Endometrial microvascular endothelial cells (primary cell): Measurements from ENCODE around the gene TMEFF1. TPM values are rescaled to one million over a fixed set of nuclear protein-coding genes. Genes with fewer than 3 reads are reported as not detected.

ENCODE experiments used
- in situ Hi-C: cut with HindIII; loops from 2 replicates; pipeline ENCODE4 v1.10.0; 2017; ENCODE audit warnings: low sequenced_read_pairs, low pct_unique_long_range_greater_than_20kb; ENCODE audit errors: inconsistent ontology term
- total RNA-seq: library from RNA; depleted of rRNA; stranded (reverse); fragments of >200 nt; gene quantifications from one replicate; pipeline ENCODE4 v1.2.3, GENCODE V29; 2015; ENCODE audit errors: inconsistent ontology term

The TMEFF1 gene
- total RNA-seq, 1 donor from 2014 or later = 6.3 TPM

DNA sequence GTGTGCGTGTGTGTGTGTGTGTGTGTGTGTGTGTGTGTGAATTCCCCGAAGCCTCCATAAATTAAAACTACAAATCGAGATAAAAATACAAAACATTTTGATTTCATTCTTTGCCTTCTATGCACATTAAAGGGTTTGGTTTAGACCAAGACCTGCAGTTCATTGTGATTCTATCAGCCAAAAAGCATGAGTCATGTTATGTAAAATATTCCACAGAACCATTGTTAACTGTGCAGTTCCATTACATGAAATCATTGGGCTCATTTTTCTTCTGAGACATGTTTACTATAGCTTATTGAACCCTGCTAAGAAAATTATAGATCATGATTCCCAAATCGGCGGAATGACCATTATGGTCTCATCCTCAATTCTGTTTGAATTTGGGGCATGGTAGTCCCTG is 116.6 kb downstream of the TMEFF1 start:
- in situ Hi-C loops = no loop called here

DNA sequence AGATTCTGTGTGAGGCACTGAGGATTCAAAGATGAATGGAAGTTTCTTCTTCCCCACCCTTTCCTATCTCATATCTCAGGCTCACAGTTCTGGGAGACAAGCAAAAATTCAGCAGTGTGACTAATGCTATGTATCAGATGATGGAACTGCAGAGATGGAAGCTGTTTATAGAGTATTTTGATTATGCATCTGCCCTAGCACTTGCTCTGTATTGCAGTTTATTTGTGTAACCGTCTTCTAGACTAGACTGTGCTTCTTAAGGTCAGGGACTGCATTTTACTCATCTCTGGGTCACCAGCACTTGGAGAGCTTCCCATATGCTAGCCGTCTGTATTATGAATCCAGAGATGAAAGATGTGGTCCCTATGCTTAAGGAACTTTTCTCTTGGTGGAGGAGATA is 117.5 kb downstream of the TMEFF1 start:
- in situ Hi-C loops = no loop called here

GRCh38 chr9:100591139-100591538 is 118.2 kb downstream of the TMEFF1 start:
- in situ Hi-C loops = no loop called here

DNA sequence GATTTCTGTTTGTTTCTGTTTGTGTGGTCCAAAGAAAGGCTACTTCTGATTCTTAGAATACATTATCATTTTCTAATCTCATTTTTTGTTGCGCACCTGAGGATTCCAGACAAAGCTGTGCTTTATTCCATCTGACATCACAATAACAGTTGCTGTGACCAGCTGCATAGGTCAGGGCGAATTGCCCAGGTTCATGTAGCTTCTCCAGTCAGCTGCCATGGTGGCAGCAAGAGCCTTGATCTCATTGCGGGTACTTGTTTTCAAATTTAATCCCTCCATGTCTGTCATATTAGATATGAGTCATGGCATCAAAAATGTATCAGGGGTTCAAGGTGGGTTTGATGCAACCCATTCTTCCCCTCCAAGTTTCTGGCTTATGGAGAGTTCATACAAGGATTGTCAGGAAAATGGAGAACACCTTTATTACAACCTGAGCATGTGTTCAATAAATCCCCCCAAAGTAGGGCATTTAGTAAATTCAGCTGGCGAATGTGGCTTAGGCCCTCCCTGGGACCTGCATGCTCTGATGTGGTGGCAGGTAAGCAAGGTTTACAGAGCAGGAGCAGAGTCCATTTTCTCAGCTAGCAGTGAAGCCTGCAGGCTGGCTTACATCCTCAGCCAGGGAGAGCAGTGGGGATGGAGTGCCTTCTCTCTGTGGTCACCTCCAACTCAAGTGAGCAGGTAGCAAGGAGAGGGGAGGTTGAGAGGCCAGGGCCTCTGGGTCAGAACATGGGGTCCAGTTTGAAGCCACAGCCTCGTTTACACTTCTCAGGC is 118.9 kb downstream of the TMEFF1 start:
- in situ Hi-C loops = no loop called here

DNA sequence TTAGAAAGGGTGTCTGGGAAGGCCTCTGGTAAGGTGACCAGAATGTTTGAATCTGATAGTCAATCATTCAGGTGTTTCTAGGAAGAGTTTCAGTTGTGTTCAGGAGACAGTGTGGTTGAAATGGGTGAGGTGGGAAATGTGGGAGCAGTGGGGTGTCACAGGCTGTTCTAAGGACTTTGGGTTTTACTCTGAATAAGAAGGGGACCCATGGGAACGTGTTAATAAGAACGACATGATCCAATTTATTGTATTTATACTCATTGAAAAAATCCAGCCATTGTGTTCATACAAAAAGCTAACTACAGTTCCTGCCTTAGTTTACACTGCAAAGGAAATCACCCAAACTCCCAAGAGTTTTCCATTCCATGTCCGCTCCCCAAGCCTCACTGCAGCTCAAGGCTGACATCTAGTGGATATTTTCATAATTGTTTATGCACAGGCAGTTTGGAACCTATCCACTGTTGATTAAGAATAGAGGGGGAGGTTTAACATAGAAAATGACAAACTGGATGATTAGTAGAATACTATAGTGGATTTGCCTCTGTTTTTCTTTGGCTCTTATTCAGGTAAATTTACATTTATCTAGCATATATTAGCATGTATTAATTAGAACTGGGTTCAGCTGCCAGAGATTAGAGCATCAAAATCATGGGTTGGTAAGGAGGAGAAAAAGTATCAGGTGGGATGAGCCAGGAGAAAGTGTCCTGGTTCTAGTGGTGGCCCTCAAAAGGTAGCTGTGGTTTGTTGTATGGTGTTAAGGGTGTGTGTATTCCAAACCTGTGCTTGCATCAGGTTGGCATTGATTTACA is 122.6 kb downstream of the TMEFF1 start:
- in situ Hi-C loops = no loop called here

GRCh38 chr9:100597236-100597635 is 124.3 kb downstream of the TMEFF1 start:
- in situ Hi-C loops = no loop called here

- in situ Hi-C loops = no loop called here
These were observed 125.7 kb downstream of the TMEFF1 start for GRCh38 chr9:100598641-100599145.

DNA sequence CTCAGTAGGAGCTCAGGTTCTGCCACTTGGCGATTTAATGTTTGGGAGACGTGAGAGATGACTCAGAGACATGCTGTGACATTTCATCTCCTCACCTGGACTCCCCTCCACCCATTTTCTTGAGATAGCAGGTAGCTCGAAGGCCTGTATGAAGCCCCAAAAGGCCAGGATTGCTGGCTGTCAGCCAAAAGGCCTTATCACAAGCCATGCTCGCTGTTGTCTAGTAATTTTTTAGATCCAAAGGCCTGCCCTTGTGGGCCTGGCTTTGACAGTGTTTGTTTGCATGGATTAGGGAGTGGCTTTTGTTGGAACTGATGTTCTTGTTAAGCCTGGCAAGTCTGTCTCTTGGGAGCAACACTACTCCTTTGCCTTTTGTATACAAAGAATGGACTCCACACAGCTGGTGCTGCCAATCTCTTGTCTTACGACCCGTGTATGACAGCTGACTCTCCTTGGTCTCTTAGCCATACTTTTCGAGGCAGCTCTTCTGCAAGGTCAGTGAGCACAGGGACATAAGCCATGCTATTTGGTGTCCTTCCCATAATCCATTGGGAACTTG is 127.7 kb downstream of the TMEFF1 start:
- in situ Hi-C loops = no loop called here

DNA sequence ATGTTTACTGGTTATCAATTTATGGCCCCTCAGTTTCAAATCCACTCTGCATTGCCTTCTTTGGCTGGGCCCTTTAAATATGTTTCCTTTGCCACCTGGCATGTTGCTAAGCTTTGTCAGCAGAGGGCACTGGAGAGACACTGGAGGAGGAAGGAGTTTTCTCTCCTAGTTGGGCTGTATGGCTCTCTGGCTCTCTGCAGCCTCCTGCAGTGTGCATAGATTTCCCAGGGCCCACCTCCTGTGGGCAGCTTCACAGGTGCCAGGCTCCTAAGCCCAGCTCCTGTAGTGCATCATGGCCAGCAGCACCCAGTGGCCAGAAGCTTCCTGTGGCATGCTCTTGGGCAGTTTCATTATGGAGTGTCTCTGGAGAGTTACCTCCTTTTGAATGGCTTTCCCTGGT is 128.3 kb downstream of the TMEFF1 start:
- in situ Hi-C loops = no loop called here

GRCh38 chr9:100602342-100602801 is 129.4 kb downstream of the TMEFF1 start:
- in situ Hi-C loops = no loop called here

GRCh38 chr9:100605405-100605804 is 132.5 kb downstream of the TMEFF1 start:
- in situ Hi-C loops = no loop called here

- in situ Hi-C loops = no loop called here
These were observed 146.2 kb downstream of the TMEFF1 start for GRCh38 chr9:100619194-100619593.

DNA sequence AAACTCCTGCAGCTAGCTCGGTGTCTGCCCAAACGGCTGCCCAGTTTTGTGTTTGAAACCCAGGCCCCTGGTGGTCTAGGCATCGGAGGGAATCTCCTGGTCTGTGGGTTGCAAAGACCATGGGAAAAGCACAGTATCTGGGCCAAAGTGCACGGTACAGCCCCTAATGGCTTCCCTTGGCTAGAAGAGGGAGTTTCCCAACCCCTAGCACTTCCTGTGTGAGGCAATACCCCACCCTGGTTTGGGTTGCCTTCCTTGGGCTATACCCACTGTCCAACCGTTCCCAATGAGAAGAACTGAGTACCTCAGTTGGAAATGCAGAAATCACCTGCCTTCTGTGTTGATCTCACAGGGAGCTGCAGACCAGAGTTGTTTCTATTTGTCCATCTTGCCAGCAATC is 146.7 kb downstream of the TMEFF1 start:
- in situ Hi-C loops = no loop called here

GRCh38 chr9:100623969-100624368 is 151.0 kb downstream of the TMEFF1 start:
- in situ Hi-C loops = no loop called here

- in situ Hi-C loops = no loop called here
These were observed 154.0 kb downstream of the TMEFF1 start for GRCh38 chr9:100626949-100627348.

Other genes starting within 250 kb of the TMEFF1 start
- 33.7 TPM for gene TEX10, start 120.2 kb upstream of the TMEFF1 start, total RNA-seq
- 92.4 TPM for gene MSANTD3, start 46.0 kb upstream of the TMEFF1 start, total RNA-seq
- 0.74 TPM for gene CAVIN4, start 104.9 kb downstream of the TMEFF1 start, total RNA-seq